Activated CD4-positive, alpha-beta T cell treated with anti-CD3 and anti-CD28 coated beads, Interleukin-2, Interleukin-4, amounts not matched to agents 100 ng/mL and 50 ng/mL, durations not matched to agents 16 hours and 8 hours (primary cell): Measurements from ENCODE around the gene KIF19.

Experiments used
- DNase-seq: peaks from one replicate; pipeline ENCODE4 v3.0.0-alpha.2; 2020; ENCODE audit warnings: low spot score

The KIF19 gene

DNA sequence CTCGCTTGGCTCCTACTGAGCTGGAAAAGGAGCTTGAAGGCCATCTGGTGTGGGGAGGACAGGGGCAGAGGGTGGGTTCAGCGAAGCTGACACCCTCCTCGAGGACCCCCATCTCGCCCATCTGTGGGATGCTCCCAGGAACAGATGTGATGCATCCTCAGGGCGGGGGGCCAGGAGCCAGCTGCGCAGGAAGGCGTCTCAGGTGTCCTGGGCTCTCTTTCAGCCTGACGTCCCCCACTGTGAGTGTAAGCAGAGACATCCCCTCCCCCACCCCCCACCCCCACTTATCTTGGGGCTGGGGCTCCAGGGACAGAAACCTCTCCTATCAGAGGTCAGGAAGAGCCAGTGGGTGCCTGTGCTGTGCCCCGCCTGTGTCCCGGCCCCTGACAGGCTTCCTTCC, 16.2 kb downstream of the KIF19 start:
- DNase-seq: no peak

DNA sequence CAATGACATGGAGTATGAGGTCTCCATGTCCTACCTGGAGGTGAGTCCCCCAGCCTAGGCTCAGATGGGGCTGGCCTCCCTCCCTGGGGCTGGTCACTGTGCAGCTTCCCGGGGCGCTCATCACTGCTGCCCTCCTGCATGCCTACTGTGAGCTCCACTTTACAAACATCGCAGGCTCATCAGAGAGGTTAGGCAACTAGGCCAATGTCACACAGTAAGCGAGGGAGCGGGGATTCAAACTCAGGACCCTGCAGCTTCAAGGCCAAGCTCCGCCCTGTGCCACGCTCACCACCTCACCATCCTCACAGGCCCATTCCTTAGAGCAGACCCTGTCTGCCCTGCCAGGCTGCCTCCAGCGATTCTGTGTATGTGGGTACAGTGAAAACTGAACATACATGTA, 17.1 kb downstream of the KIF19 start:
- no peak for DNase-seq

DNA sequence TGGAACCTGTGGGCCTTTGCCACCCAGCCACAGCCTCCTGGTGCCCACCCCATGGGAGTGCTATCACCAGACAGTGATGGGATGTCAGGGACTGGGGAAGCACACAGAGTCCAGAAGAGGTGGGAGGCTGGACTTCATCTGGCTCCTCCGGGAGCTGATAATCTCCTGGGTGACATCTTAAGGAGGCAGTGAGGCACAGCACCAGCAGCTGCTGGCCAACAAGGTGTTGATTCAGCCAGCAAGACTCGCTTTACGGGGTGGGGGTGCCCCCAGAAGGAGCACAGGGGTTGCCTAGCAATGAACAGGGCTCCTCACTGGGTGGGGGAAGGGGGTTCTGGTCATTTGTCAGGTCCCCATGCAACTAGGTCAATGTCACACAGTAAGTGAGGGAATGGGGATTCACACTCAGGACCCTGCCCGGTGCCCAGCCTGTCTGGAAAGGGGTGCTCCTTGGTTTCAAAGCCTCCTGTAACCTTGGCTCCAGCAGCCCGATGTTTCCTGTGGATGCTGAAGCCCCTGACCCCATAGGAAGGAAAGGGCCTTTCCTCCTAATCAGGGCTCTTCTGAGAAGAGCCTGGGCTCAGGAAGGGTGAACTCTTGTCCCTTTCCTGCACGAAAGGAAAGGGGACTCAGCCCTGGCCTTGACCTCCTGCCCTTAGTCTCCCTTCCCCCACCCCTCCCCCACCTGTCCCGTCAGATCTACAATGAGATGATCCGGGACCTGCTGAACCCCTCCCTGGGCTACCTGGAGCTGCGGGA, 17.7 kb downstream of the KIF19 start:
- DNase-seq: no peak

DNA sequence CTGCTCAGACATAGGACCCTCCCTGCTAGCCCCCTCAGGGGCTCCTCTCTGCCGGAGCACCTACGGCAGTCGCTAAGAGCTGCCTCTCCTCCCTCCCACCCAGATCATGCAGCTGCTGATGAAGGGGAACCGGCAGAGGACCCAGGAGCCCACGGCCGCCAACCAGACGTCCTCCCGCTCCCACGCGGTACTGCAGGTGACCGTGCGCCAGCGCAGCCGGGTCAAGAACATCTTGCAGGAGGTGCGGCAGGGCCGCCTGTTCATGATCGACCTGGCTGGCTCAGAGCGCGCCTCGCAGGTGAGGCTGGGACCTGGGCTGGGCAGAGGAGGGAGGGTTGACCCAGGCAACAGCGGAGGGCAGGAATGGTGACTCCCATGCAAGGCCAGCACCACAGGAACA, 18.6 kb downstream of the KIF19 start:
- DNase-seq: no peak

DNA sequence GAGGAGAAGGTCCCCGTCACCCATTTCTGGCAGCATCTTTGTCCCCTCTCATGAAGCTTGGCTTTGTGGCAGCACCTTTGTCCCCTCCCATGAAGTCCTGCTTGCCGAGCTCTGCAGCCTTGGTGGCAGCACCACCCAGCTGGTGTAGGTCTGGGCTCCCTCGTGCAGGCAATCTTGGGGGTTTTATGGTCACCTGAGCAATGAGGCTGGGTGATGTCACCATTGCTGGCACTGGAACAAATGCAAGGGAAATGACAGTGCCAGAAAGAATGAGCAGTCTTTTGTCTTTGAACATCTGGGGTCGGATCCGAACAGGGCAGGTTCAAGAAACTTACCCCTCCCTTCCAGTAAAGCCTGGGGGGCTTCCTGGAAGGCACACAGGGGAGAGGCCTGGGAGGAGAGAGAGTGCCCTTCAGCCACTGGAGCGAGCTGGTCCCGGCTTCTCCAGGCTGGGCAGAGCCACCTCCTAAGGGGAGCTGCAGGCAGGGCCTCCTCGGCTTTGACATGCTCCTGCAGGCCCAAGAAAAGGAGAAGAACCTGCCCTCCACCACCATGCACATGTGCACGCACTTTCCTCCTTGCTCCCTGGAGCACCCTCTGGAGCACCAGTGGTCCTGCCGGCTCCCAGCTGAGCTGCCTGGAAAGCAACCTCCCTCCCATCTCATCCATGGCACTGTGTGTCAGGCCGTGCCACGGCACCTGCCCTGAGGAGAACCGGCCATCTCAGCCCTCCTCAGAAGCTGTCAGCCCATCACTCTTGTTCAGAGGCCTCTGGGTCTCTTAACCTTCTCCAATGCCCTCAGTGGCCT, 19.6 kb downstream of the KIF19 start:
- no peak for DNase-seq

DNA sequence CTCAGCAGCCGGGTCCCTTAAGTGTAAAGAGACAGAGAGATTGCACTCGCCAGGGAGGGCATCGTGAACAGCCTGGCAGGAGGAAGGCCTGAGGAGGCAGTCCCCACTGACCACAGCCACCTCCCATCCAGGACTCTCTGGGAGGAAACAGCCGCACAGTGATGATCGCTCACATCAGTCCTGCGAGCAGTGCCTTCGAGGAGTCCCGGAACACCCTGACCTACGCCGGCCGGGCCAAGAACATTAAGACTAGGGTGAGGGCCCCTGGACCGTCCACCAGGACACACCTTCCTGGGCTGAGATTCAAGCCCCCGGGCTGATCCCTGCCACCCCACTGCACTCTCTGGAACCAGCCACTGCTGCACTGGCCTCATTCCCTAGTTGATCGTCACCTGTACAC, 21.6 kb downstream of the KIF19 start:
- DNase-seq: no peak

DNA sequence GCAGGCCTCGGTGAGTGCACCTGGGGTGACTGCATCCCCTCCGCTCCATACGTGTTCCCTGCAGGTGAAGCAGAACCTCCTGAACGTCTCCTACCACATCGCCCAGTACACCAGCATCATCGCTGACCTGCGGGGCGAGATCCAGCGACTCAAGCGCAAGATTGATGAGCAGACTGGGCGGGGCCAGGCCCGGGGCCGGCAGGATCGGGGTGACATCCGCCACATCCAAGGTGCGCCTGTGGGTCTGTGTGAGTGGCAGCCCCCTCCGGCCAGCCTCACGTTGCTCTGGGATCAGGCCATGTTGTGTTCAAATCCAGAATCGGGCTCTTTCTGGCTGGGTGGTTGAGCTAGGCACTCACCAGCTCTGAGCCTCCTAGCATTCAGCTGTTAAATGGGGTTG, 23.1 kb downstream of the KIF19 start:
- no peak for DNase-seq

DNA sequence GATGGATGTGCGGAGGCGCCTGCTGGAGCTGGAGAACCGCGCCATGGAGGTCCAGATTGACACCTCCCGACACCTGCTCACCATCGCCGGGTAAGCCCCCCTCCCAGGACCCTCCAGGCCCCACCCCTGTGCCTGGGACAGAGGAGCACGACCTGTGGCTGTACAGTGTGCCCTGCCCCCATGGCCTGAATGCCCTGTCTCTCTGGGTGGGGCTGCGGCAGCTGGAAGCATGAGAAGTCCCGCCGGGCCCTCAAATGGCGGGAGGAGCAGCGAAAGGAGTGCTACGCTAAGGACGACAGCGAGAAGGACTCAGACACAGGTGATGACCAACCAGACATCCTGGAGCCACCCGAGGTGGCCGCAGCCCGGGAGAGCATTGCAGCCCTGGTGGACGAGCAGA, 24.5 kb downstream of the KIF19 start:
- no peak for DNase-seq

DNA sequence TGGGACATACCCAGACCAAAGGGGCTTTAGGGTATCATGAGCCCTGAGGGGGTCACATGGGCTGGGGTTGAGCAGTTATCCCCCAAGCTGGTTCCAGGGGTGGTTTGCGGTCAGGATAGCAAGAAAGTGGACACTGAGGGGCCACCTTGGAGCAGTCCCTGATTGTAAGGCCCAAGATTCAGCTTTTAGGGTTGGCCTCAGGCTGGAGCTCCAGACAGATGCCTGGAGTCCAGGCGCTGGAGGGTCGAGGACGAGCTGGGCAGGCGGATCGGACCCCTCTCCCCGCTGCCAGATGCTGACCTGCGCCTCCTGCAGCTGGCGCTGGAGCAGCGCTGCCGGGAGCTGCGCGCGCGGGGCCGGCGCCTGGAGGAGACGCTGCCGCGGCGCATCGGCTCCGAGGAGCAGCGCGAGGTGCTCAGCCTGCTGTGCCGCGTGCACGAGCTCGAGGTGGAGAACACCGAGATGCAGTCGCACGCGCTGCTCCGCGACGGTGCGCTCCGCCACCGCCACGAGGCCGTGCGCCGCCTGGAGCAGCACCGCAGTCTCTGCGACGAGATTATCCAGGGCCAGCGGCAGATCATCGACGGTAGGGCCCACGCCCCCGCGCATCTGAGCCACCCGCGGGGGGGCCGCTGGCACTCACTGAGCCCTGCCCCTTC, 25.7 kb downstream of the KIF19 start:
- DNase-seq: peak; percentile 5

DNA sequence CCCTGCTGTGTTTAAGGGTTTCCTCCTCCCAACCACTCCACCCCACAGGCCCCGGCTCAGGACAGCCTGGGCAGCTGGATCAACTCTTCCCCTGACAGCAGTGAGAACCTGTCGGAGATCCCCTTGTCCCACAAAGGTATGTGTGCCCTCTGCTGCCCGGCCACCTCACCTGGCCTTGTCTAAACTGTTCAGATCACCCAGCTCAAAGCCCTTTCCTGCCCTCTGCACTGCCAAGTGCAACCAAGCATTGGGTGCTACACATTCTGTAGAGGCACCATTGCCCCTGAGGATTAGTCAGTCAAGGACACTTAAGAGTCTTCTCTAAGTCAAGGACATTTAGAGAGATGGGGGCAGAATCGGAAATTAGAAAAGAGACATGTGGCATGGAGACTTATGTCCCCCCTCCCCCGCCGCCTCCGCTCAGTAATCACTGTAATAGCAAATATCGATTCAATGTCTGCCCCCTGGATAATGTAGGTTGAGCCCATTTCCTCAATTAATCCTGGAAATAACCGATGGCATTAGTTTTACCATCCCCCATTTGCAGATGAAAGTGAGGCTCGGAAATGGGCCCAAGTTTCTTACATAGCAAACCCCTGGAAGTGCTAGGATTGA, 27.5 kb downstream of the KIF19 start:
- DNase-seq: no peak

DNA sequence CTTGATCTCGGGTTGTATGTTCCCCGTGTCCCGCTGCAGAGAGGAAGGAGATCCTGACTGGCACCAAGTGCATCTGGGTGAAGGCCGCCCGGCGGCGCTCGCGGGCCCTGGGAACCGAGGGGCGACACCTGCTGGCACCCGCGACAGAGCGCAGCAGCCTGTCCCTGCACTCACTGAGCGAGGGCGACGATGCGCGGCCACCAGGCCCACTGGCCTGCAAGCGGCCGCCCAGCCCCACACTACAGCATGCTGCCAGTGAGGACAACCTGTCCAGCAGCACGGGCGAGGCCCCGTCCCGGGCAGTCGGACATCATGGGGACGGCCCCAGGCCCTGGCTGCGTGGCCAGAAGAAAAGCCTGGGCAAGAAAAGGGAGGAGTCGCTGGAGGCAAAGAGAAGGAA, 28.1 kb downstream of the KIF19 start:
- peak; percentile 60 for DNase-seq

DNA sequence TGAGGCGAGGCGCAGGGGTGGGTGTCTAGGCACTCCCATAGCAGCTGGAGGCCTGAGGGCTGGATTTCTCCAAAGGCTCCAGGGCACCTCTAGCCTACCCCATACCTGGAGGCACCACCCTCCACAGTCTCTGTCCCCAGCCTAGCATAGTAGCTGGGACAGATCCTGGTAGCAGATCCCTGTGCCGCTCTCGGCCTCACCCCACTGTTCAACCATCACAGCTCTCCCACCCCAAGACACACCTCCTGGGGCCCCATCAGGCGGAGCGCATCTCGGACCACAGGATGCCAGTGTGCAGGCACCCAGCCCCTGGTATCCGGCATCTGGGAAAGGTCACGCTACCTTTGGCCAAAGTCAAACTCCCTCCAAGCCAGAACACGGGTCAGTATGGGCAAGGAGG, 28.5 kb downstream of the KIF19 start:
- no peak for DNase-seq

DNA sequence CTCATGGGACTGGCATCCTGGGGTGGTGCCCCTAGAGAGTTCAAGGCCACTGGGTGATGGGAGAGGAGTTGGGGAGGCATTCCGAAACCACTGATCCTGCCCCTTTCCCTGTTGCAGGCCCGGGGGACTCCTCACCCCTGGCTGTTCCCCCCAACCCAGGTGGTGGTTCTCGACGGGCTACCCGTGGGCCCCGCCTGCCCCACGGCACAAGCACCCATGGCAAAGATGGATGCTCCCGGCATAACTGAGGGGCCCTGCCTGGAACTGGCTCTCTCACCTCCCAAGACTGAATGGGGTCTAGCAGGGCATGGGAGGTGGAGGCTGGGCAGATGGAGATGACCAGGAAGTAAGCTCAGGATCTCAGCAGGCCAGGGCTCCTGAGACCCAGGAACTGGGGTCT, 29.0 kb downstream of the KIF19 start:
- DNase-seq: no peak

DNA sequence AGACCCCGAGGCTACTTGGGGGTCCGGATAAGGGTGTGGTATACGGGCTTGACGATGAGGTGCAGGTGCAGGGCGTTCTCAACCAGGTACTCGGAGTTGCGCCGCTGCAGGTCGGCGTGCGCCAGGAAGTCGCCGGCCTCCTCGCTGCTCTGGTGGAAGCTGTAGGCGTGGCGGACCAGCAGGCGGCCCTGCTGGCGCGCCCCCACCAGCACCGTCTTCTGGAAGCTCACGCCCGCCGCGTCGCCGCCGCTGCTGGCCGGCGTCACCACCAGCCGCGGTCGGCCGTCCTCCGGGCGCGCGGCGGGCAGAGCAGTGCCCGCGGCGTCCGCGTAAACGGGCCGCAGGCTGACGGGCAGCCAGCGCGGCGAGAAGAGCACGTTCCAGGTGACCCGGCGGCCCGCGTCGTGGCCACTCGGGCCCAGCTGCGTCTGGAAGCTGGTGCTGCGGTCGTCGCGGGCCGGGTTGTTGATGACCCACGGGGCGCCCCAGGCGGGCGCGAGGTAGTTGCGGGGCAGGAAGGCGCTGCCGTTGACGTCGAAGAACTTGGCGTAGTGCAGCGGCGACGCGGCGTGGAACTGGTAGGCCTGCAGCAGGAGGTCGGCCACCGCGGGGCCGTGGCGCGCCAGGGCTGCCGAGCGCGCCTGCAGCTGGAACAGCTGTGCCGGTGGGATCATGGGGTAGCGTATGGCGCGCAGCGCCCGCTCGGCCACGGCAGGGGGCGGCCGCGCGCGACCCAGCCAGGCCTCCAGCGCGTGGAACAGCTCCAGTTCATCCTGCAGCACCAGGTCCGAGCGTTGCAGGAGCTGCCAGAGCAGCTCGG, 30.8 kb downstream of the KIF19 start:
- DNase-seq: no peak

DNA sequence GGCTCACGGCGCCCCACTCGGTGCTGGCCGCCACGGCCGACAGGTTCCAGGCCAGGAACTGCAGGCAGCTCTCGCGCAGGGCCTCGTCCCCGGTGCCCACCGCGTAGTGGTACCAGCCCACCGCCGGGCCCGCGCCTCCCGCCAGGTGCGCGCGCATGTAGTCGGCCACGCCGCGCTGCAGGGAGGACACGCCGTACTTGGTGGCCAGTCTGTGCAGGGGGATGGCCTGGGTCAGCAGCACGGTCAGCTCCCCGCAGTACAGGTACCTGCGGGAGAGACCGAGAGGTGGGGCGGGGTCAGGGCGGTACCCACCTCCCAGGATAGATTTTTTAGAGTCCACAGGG, 31.4 kb downstream of the KIF19 start:
- DNase-seq: no peak

DNA sequence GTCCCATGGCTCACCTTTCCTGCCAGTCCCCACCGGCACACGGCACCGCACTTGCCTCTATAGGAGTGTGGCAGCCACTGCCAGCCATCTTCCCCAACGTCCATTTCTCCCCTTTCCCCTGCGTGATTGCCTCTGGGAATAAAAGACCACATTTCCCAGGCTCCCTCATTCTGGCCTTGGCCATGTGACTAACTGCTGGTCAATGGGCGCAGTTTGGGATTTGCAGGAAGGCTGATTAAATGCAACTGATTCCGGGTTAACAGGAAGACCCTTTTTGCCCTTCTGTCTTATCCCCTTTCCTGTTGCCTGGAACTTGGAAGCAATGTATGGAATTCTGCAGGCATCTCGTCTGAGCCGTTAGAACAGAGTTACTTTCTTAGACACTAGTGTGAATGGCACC, 32.7 kb downstream of the KIF19 start:
- no peak for DNase-seq

DNA sequence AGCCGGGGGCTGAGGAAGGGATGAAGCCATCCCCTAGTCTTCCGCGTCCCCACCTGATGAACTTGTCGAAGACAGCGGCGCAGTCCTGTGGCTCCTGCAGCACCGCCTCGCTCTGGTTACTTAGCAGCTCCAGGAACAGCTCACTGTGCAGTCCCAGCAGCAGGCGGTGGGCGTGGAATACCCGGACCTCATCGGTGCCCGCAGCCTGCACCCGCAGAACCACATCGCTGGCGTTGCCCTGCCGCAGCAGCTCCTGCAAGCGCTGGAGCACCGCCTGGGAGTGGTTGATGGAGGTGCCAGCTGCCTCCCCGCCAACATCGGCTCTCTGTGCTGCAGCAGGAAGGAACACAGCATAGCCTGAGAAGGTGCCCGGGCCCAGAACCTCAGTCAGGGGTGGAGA, 33.9 kb downstream of the KIF19 start:
- no peak for DNase-seq

DNA sequence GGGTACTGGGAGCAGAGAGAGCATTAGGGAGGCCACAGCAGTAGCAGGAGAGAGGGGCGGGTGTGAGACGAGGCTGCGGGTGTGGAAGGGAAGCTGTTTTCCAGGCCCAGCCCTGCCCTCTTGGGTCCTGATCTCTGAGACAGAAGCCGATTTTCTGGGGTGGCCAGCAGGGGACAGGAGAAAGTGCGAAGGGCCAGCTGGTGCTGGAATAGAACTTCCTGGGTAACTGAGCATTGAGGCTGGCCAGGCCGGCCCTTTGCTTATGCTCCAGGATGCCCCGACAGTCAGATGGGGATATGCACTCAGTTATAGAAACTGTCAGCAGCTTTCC, 34.8 kb downstream of the KIF19 start:
- DNase-seq: no peak

DNA sequence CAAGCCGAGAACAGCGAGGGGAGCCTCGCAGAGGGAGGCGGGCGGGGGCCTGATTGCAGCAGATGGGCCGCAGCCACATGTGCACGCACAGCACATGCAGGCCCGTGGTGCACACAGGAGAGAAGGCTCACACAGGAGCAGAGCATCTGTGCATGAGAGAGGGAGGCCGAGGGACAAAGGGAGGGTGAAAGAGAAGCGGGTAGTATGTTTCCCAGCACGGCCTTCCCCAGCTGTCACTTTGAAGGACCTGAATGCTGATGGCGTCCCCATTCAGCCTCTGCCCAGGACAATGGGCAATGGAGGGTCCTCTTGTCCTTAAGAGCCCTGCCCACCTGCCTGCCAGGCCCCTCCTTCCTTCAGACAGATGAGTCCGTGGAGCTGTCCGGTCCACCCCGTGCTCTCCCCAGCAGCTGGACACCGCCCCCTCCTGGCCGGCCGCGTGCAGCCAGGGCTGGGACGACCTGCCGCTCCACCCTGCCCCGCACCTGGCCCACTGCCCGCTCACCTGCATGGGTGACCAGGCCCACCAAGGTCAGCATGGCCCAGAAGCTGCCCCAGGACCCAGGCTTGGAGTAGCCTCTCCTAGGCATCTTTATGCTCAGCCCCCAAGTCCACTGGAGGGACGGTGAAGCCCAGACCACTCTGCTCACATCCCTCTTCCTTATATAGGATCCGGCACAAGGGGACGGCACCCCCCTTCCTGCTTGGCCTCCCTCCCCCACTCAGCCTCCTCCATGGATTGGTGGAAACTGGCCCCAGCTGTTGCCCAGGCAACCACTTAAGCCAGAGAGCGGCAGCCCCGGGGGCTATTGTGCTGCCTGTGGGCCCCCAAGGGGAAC, 35.4 kb downstream of the KIF19 start, which contains the start of gene BTBD17:
Gene BTBD17 (minus strand): TSS at position 639 of the 839 bp plus-strand sequence. CDS start 49 bp downstream, at position 590.
- peak; percentile 10 for DNase-seq

DNA sequence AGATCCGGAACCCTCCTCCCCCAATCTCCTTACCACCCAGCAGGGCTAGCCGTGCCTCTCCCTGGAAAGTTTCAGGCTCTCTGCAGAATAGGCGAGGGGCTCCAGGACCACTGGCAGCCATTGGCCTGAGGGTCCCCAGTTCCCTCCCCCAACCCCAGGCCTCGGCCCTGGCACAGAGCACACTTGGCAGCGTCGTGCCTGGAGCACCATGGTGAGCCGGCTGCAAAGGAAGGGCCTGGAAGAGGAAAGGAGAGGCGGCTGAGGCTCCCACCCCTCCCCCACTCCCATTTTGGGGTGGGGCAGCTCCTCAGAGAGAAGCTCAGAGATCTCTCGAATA, 36.0 kb downstream of the KIF19 start:
- no peak for DNase-seq

DNA sequence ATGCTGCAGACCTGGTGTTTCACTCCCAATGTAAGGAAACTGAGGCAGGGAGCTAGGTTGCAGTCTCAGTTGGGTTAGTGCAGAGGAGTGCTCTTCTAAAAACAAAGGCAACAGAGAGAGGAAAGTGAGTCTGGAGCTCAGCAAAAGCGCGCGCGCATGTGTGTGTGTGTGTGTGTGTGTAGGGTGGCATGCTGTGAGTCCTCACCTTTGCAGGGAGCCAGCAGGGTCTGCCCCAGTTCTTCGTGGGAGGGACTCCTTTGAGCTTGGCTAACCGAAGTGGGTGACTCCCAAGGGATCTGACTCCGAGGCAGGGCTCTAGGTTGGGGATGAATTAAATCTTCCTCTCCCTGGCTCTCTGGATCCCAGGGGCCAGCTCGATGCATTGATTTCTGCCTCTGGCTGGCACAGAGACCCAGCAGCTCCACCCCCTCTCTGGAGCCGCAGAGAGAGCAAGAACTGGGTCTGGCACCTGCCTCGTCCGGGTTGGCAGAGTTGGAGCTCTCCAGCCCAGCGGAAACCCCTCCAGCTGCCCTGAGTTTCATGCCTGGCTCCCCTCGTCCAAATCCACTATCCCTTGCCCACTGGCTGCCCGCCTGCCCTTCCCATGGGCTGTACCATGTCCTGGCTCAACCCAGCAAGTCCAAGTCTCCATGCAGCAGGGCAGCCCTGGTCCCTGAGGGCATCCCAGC, 36.9 kb downstream of the KIF19 start:
- DNase-seq: no peak
